NCI-H524 treated with DMSO at 0.1 percent for 48 hours (cell line): ENCODE measurements around the gene CHCHD4.

Experiments used
- DNase-seq: peaks from one replicate; lab custom pipeline; 2025; lab: John Stamatoyannopoulos, UW

The CHCHD4 gene

GRCh38 chr3:14124615-14125192, at the start of gene CHCHD4, which contains the start of gene TMEM43:
TSS of gene CHCHD4 (minus strand) at chr3:14124870. CDS start at chr3:14124676, 194 bp downstream.
TSS of gene TMEM43 (plus strand) at chr3:14125052. CDS start at chr3:14125194, 142 bp downstream.
- DNase-seq: peak; percentile 90

- DNase-seq: no peak
Measured at GRCh38 chr3:14172496-14172895, 47.8 kb upstream of the CHCHD4 start.

- DNase-seq: no peak
Measured at GRCh38 chr3:14170531-14171159, 46.0 kb upstream of the CHCHD4 start.

GRCh38 chr3:14169871-14170270, 45.2 kb upstream of the CHCHD4 start:
- no peak for DNase-seq

- no peak for DNase-seq
Measured at GRCh38 chr3:14169435-14169834, 44.8 kb upstream of the CHCHD4 start.

GRCh38 chr3:14166877-14167603, 42.4 kb upstream of the CHCHD4 start:
- no peak for DNase-seq

GRCh38 chr3:14162178-14162577, 37.5 kb upstream of the CHCHD4 start:
- DNase-seq: no peak

GRCh38 chr3:14161282-14161681, 36.6 kb upstream of the CHCHD4 start:
- no peak for DNase-seq

- DNase-seq: no peak
Measured at GRCh38 chr3:14159426-14159825, 34.8 kb upstream of the CHCHD4 start.

GRCh38 chr3:14158370-14158769, 33.7 kb upstream of the CHCHD4 start:
- no peak for DNase-seq

- no peak for DNase-seq
Measured at GRCh38 chr3:14157951-14158350, 33.3 kb upstream of the CHCHD4 start.

- no peak for DNase-seq
Measured at GRCh38 chr3:14156843-14157561, 32.3 kb upstream of the CHCHD4 start.

GRCh38 chr3:14156201-14156600, 31.5 kb upstream of the CHCHD4 start:
- DNase-seq: no peak

GRCh38 chr3:14154895-14155440, 30.3 kb upstream of the CHCHD4 start:
- no peak for DNase-seq

GRCh38 chr3:14154276-14154675, 29.6 kb upstream of the CHCHD4 start:
- no peak for DNase-seq

- no peak for DNase-seq
Measured at GRCh38 chr3:14153663-14154062, 29.0 kb upstream of the CHCHD4 start.

- DNase-seq: no peak
Measured at GRCh38 chr3:14152963-14153355, 28.3 kb upstream of the CHCHD4 start.

GRCh38 chr3:14152233-14152962, 27.7 kb upstream of the CHCHD4 start:
- no peak for DNase-seq

GRCh38 chr3:14151471-14152083, 26.9 kb upstream of the CHCHD4 start:
- DNase-seq: no peak

GRCh38 chr3:14150491-14151230, 26.0 kb upstream of the CHCHD4 start:
- no peak for DNase-seq
